H1 (cell line): ENCODE measurements around the gene MEGF11. TPM values are rescaled to one million over a fixed set of nuclear protein-coding genes. Genes with fewer than 3 reads are reported as not detected.

Experiments
- CTCF ChIA-PET: fragments of 300-600 bp; sonication (Branson Sonifier 250); formaldehyde crosslinking; loops from one replicate; lab custom pipeline; 2021; ENCODE audit not compliant: partially characterized antibody; lab: Charles Lee
- POLR2A ChIA-PET: fragments of 300-600 bp; sonication (Branson Sonifier 250); formaldehyde crosslinking; loops from one replicate; lab custom pipeline; 2021; ENCODE audit warnings: inconsistent platforms; ENCODE audit not compliant: partially characterized antibody; lab: Charles Lee
- DNase-seq, 2 experiments: peaks; one replicate each; pipeline versions ENCODE4 v3.0.0 to v3.0.0-alpha.2; 2010 to 2022; ENCODE audit warnings: low spot score in 2 of 2, low read depth in 1 of 2, mixed read lengths in 1 of 2
- FAIRE-seq: peaks from 2 replicates; lab custom pipeline; 2011; peaks lifted over from hg19 to GRCh38; lab: Jason Lieb, UNC
- H2AFZ ChIP-seq: 2 replicates; pipeline ENCODE4 v1.8.1; 2012; ENCODE audit warnings: low read length, inconsistent platforms
- H2AK5ac ChIP-seq: 2 replicates; pipeline ENCODE4 v1.6.1; 2013; ENCODE audit warnings: low read depth, low read length
- H2BK120ac ChIP-seq: replicated peaks from 2 replicates; pipeline ENCODE3; 2013; ENCODE audit warnings: low read depth, low read length, inconsistent platforms
- H2BK12ac ChIP-seq: 2 replicates; pipeline ENCODE4 v1.6.1; 2013; ENCODE audit warnings: low read depth, low read length
- H2BK15ac ChIP-seq: 2 replicates; pipeline ENCODE4 v1.6.1; 2013; ENCODE audit warnings: low read length
- H2BK20ac ChIP-seq: 2 replicates; pipeline ENCODE4 v1.6.1; 2013; ENCODE audit warnings: low read length
- H2BK5ac ChIP-seq: 2 replicates; pipeline ENCODE4 v1.6.1; 2013; ENCODE audit warnings: low read depth, low read length
- H3K14ac ChIP-seq: 2 replicates; pipeline ENCODE4 v1.6.1; 2013; ENCODE audit warnings: inconsistent platforms; ENCODE audit not compliant: insufficient read length
- H3K18ac ChIP-seq: 2 replicates; pipeline ENCODE4 v1.6.1; 2013; ENCODE audit warnings: low read length; ENCODE audit errors: extremely low read depth
- H3K23ac ChIP-seq: 2 replicates; pipeline ENCODE4 v1.6.1; 2013; ENCODE audit warnings: inconsistent platforms; ENCODE audit not compliant: insufficient read length
- H3K23me2 ChIP-seq: 2 replicates; pipeline ENCODE4 v1.6.1; 2013; ENCODE audit warnings: low read depth, low read length
- H3K27ac ChIP-seq: 2 replicates; pipeline ENCODE4 v1.6.1; 2011; ENCODE audit warnings: low read depth, low read length, inconsistent platforms
- H3K27me3 ChIP-seq, 4 experiments: replicated peaks in 1 of 4; 1 replicate in 1 of 4; 2 replicates in 3 of 4; pipeline versions ENCODE4 v1.6.1 to v1.8.1; 2011 to 2013; ENCODE audit warnings: low read length in 3 of 4, mild to moderate bottlenecking in 3 of 4, inconsistent platforms in 2 of 4, mixed read lengths in 2 of 4, moderate library complexity in 1 of 4; ENCODE audit not compliant: control insufficient read depth in 3 of 4, insufficient read depth in 3 of 4; ENCODE audit errors: extremely low read depth in 1 of 4
- H3K36me3 ChIP-seq, 4 experiments: 2 replicates each; pipeline versions ENCODE4 v1.6.1 to v1.8.1; 2011 to 2013; ENCODE audit warnings: mild to moderate bottlenecking in 4 of 4, low read length in 3 of 4, moderate library complexity in 2 of 4, control low read depth in 1 of 4, inconsistent platforms in 1 of 4; ENCODE audit not compliant: insufficient read depth in 4 of 4, control insufficient read depth in 2 of 4
- H3K4ac ChIP-seq: replicated peaks from 2 replicates; pipeline ENCODE3; 2013; ENCODE audit warnings: low read length, low read depth, mixed read lengths, inconsistent platforms; ENCODE audit not compliant: insufficient read length
- H3K4me1 ChIP-seq, 4 experiments: replicated peaks in 1 of 4; 1 replicate in 1 of 4; 2 replicates in 3 of 4; pipeline versions ENCODE4 v1.6.1 to v1.8.1; 2011 to 2013; ENCODE audit warnings: low read length in 3 of 4, inconsistent platforms in 2 of 4, mixed read lengths in 1 of 4; ENCODE audit not compliant: insufficient read depth in 4 of 4, control insufficient read depth in 3 of 4
- H3K4me2 ChIP-seq, 2 experiments: 2 replicates each; pipeline versions ENCODE4 v1.6.1 to v1.8.1; 2011 to 2013; ENCODE audit warnings: low read depth in 2 of 2, low read length in 2 of 2, control low read depth in 1 of 2, inconsistent platforms in 1 of 2, mild to moderate bottlenecking in 1 of 2; ENCODE audit not compliant: insufficient read depth in 1 of 2
- H3K4me3 ChIP-seq, 4 experiments: fragments of 200-600, 300-600 bp in 1 of 4; sonication (generic), shearing (Covaris generic), sonication (Bioruptor Twin) in 1 of 4; 2 replicates each; pipeline versions ENCODE4 v1.5.1 to v1.8.1; 2011 to 2016; ENCODE audit warnings: low read length in 4 of 4, low read depth in 3 of 4, control low read depth in 2 of 4, inconsistent platforms in 2 of 4, mild to moderate bottlenecking in 2 of 4, mixed read lengths in 1 of 4, moderate library complexity in 1 of 4; ENCODE audit not compliant: insufficient read depth in 2 of 4; ENCODE audit errors: extremely low read depth in 1 of 4
- H3K56ac ChIP-seq: replicated peaks from 2 replicates; pipeline ENCODE3; 2013; ENCODE audit warnings: low read depth, mild to moderate bottlenecking, mixed read lengths, low read length, inconsistent platforms; ENCODE audit not compliant: insufficient read length
- H3K79me1 ChIP-seq: 2 replicates; pipeline ENCODE4 v1.6.1; 2013; ENCODE audit warnings: low read depth, low read length, control low read depth
- H3K79me2 ChIP-seq, 2 experiments: 2 replicates each; pipeline versions ENCODE4 v1.6.1 to v1.8.1; 2012 to 2013; ENCODE audit warnings: low read length in 2 of 2, mild to moderate bottlenecking in 2 of 2, inconsistent platforms in 1 of 2; ENCODE audit not compliant: insufficient read depth in 2 of 2, control insufficient read depth in 1 of 2
- H3K9ac ChIP-seq, 4 experiments: replicated peaks in 1 of 4; 1 replicate in 1 of 4; 2 replicates in 3 of 4; pipeline versions ENCODE4 v1.6.1 to v1.8.1; 2011 to 2013; ENCODE audit warnings: low read depth in 3 of 4, low read length in 3 of 4, control low read depth in 2 of 4, mild to moderate bottlenecking in 2 of 4, moderate library complexity in 2 of 4, inconsistent platforms in 1 of 4; ENCODE audit errors: extremely low read depth in 1 of 4
- H3K9me3 ChIP-seq, 2 experiments: 2 replicates each; pipeline versions ENCODE4 v1.6.1 to v1.8.1; 2012 to 2013; ENCODE audit warnings: mild to moderate bottlenecking in 2 of 2, moderate library complexity in 2 of 2, control low read depth in 1 of 2, inconsistent platforms in 1 of 2, low read depth in 1 of 2, low read length in 1 of 2, mixed read lengths in 1 of 2; ENCODE audit not compliant: insufficient read depth in 2 of 2
- H4K20me1 ChIP-seq, 2 experiments: replicated peaks in 1 of 2; 2 replicates each; pipeline versions ENCODE3 to v1.8.1; 2011 to 2013; ENCODE audit warnings: inconsistent platforms in 2 of 2, low read length in 2 of 2, mild to moderate bottlenecking in 1 of 2; ENCODE audit not compliant: insufficient read depth in 2 of 2, control insufficient read depth in 1 of 2
- H4K5ac ChIP-seq: 2 replicates; pipeline ENCODE4 v1.6.1; 2013; ENCODE audit warnings: low read length, low read depth, mixed read lengths, inconsistent platforms; ENCODE audit not compliant: insufficient read length
- H4K8ac ChIP-seq: 2 replicates; pipeline ENCODE4 v1.8.0; 2013; ENCODE audit warnings: mild to moderate bottlenecking, moderate library complexity, low read length, inconsistent platforms; ENCODE audit not compliant: insufficient read depth; ENCODE audit errors: extremely low read depth
- H4K91ac ChIP-seq: replicated peaks from 2 replicates; pipeline ENCODE3; 2013; ENCODE audit warnings: low read length, mixed read lengths, inconsistent platforms; ENCODE audit not compliant: insufficient read length
- ASH2L ChIP-seq: fragments of 200-600, 300-600 bp; sonication (generic); IDR thresholded peaks from one replicate; pipeline ENCODE4 v1.7.1; 2017; ENCODE audit warnings: low read length
- GABPA ChIP-seq: IDR thresholded peaks from 2 replicates; pipeline ENCODE4 v1.6.1; 2011; ENCODE audit warnings: mild to moderate bottlenecking, low read length, moderate library complexity, borderline replicate concordance; ENCODE audit not compliant: insufficient read depth
- JUN ChIP-seq: IDR thresholded peaks from 2 replicates; pipeline ENCODE4 v1.6.1; 2011; ENCODE audit warnings: low read depth, mild to moderate bottlenecking, improper control_type of control experiment, low read length
- SIRT6 ChIP-seq: IDR thresholded peaks from one replicate; pipeline ENCODE4 v1.7.1; 2012; ENCODE audit warnings: low read length, inconsistent platforms
- SUZ12 ChIP-seq: fragments of 200-600 bp; sonication (generic); IDR thresholded peaks from 2 replicates; pipeline ENCODE4 v1.6.1; 2012; ENCODE audit warnings: mild to moderate bottlenecking, inconsistent platforms, low read length, moderate library complexity, mixed read lengths
- TBP ChIP-seq: IDR thresholded peaks from 2 replicates; pipeline ENCODE4 v1.6.1; 2011; ENCODE audit warnings: low read depth, low read length, improper control_type of control experiment
- YY1 ChIP-seq: IDR thresholded peaks from 2 replicates; pipeline ENCODE4 v1.6.1; 2011; ENCODE audit warnings: low read depth, mild to moderate bottlenecking, low read length
- WGBS, 2 experiments: shearing (Covaris generic) in 1 of 2; methylation state at CpG; one replicate each; pipeline versions ENCODE4 v1.1.6 to v1.1.7; 2013 to 2015; ENCODE audit warnings: low lambda C conversion rate in 2 of 2, mixed read lengths in 2 of 2, inconsistent platforms in 1 of 2, low coverage in 1 of 2, missing lambda C conversion rate in 1 of 2; ENCODE audit not compliant: insufficient replicate concordance in 2 of 2, insufficient coverage in 1 of 2, insufficient read length in 1 of 2; ENCODE audit errors: extremely low coverage in 1 of 2, missing lambda C conversion rate in 1 of 2; 5-methylcytosine and 5-hydroxymethylcytosine counted together
- polyA plus RNA-seq, 7 experiments: library from polyadenylated mRNA; depleted of rRNA in 3 of 7; stranded (reverse) in 5 of 7; unstranded in 2 of 7; fragments of >200 nt in 5 of 7; fragments of 200-250 nt in 2 of 7; gene quantifications; 1 replicate in 5 of 7; 2 replicates in 1 of 7; 4 replicates in 1 of 7; pipeline versions ENCODE4 v1.2.1 to v1.2.3, GENCODE V29; 2011 to 2013; ENCODE audit warnings: missing spikeins in 2 of 7, mixed read lengths in 2 of 7
- total RNA-seq: library from RNA; stranded (reverse); fragmentation: NEBNext Ultra II Directional; extraction: Animal tissue kit (Norgen Biotek cat#: 25700); gene quantifications from 2 replicates; pipeline ENCODE4 v1.2.1, GENCODE V29; 2021

MEGF11 gene
- total and polyA plus RNA-seq, 2 of the 8 experiments (the other 6 are each of a cell fraction or from before 2014, with no cell fraction given): 4.4 to 4.8 TPM

DNA sequence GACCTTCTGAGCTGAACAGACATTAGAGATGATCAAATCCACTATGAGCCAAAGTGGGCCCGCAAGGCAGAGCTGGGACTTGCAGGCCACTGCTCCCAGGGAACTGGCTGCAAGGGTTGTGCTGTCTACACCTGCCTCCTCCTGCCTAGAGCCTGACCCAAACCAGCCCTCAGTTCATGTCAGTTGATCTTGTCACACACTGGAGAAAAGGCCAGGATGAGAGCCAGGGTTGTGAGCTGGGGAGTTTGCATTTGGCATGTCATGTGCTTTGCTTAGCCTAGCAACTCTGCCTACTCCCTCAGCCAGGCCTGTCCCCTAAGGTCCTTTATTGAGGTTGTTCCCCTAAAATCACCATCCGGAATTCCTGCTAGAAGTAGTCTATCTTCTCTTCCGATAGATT is 316.5 kb downstream of the MEGF11 start:
- Histone ChIP-seq H3K4me3 (no peak overlapping the region), H3K18ac (no peak overlapping the region), H3K9me3 (no peaks in the 10 kb centered on the region), H4K20me1 (no peaks in the 10 kb centered on the region), H3K14ac (no peak overlapping the region), H2BK20ac (no peak overlapping the region), H3K56ac (no peak overlapping the region), H3K36me3 (no peaks in the 10 kb centered on the region), H3K4me2 (no peak overlapping the region), H3K27me3 (no peaks in the 10 kb centered on the region), H2BK12ac (no peak overlapping the region), H2AK5ac (no peak overlapping the region), H3K23me2 (no peaks in the 10 kb centered on the region), H2BK5ac (no peak overlapping the region), H3K27ac (no peak overlapping the region), H4K91ac (no peak overlapping the region), H4K5ac (no peak overlapping the region), H3K4me1 (no peaks in the 10 kb centered on the region; a peak in 1 of 7 replicates), H3K79me2 (no peaks in the 10 kb centered on the region), H3K4ac (no peak overlapping the region), H3K23ac (no peak overlapping the region), H4K8ac (no peak overlapping the region), H2BK120ac (no peak overlapping the region), H3K79me1 (no peaks in the 10 kb centered on the region), H2BK15ac (no peak overlapping the region), H2AFZ (no peak overlapping the region), H3K9ac (no peak overlapping the region)
- CTCF ChIA-PET: interaction anchor here (0.6 to 2.7 kb wide), 3 partner anchors 21 to 726 kb away, joined by 3 to 8 read pairs (median 3); partner anchors contain the start of gene CILP
- POLR2A ChIA-PET: no interaction called here
- no peak for FAIRE-seq
- no peak for DNase-seq
- WGBS, 2 experiments: 88% methylated on average over 3 of the region's 3 CpGs; no CpG with 5 or more reads in 1 of the 2 experiments
- no peak for TF ChIP-seq SUZ12
- no peak for TF ChIP-seq ASH2L
- no peak for TF ChIP-seq YY1
- no peak for TF ChIP-seq SIRT6
- no peak for TF ChIP-seq GABPA
- no peak for TF ChIP-seq JUN
- no peak for TF ChIP-seq TBP
